Effector CD8-positive, alpha-beta T cell (primary cell): ENCODE data around the gene PRKACA.
"Not testable (repeated sequence)": the region's sequence is repeated elsewhere in the genome, so short reads cannot be mapped to it uniquely, and the experiment has no call there.

Source experiments
- DNase-seq: peaks from one replicate; lab custom pipeline; 2025; lab: John Stamatoyannopoulos, UW

PRKACA gene

DNA sequence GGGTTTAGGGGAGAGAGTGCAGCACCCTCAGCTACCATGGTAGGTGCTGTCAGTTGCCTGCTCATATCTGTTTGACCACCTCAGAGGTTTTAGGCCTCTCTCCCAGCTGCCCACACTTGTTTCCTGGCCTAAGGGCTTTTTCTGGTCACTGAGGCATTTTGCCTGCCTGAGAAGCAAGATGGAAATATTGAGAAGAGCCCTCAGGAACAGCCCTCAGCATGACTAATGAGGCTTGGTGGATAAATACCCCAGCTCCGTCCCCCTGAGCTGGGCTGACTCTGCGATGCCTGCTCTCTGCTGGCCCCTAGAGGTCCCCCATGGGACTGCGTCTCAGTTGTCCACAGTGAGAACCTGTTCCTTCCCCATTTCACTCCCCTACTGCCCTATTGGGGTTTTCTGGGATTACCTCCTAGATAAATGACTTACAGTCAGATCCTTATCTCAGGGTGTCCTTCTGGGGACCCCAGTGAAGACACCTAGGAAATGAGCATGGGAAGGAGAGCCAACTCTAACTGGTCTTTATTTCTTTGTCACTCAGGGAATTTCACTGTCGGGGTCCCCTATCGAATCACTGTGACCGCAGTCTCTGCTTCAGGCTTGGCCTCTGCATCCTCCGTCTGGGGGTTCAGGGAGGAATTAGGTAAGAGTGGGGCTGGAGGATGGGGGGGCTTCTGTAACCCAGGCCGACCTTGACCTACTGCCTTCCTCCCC lies 69.0 kb downstream of the PRKACA start:
- peak; percentile 71 for DNase-seq

DNA sequence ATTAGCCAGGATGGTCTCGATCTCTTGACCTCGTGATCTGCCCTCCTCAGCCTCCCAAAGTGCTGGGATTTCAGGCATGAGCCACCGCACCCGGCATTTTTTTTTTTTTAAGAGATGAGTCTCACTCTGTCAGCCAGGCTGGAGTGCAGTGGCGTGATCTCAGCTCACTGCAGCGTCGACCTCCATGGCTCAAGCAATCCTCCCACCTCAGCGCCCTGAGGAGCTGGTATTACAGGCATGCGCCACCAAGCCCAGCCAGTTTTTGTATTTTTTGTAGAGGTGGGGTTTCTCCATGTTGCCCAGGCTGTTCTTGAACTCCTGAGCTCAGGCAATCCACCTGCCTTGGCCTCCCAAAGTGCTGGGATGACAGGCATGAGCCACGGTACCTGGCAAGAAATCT lies 69.7 kb downstream of the PRKACA start:
- not testable (repeated sequence) for DNase-seq

DNA sequence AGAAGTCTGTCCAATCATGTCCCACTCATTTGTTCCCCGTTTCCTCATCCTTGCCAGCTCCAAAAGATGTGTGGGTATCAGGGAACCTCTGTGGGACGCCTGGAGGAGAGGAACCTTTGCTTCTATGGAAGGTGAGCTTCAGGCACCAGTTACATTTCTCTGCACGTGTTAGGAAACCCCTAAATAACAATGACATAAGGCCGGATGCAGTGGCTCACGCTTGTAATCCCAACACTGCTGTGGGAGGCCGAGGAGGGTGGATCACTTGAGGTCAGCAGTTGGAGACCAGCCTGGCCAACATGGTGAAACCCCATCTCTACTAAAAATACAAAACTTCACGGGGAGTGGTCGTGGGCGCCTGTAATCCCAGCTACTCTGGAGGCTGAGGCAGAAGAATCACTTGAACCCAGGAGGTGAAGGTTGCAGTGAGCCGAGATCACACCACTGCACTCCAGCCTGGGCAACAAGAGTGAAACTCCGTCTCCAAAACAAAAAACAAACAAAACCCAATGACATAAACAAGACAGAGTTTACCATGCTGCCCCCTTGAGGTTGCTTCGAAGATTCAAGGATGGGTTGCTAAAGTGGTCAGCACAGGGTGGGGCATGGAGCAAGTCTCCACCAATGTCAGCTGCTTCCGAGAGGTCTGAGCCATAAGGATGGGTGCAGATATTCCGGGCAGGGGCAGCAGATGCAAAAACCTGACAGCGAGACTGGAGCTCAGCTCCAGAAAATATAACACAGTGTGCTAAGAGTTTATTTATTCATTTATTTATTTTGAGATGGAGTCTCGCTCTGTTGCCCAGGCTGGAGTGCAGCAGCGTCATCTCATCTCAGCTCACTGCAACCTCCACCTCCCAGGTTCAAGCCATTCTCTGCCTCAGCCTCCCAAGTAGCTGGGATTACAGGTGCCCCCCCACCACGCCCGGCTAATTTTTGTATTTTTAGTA lies 74.6 kb downstream of the PRKACA start:
- peak; percentile 5 for DNase-seq
